ENCODE data around the gene ABCG4.
A peak's percentile ranks its signal among the peaks of the same experiment; 100 is the strongest.
"Not testable (repeated sequence)": the region's sequence is repeated elsewhere in the genome, so short reads cannot be mapped to it uniquely, and the experiment has no call there.

ABCG4 gene

DNA sequence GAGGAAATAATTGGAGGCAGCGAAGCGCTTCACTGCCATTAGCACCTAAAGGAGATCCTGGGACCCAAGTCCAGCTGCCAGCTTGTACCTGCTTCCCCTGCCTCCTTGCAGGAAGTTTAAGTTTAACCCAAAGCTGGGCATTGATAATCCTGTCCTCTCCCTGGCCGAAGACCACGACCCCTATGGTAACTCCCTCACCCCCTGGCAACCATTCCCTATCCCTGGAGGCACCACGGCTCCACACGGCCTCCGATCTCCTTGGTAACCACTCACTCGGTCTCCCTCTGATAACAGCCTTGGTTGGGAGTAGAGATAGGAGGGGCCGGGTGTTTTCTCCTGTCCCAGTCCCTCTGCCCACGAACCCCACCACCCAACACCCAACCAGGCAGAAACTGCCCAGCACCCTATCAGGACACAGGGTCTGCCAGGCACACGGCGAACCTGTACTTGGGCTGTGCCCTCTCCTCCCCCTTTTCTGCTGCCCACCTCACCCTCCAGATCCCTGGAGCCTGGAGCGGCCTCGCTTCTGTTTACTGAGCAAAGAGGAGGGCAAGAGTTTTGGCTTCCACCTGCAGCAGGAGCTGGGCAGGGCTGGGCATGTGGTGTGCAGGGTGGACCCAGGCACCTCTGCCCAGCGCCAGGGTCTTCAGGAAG, 37.3 kb downstream of the ABCG4 start:
- DNase-seq = no peak

DNA sequence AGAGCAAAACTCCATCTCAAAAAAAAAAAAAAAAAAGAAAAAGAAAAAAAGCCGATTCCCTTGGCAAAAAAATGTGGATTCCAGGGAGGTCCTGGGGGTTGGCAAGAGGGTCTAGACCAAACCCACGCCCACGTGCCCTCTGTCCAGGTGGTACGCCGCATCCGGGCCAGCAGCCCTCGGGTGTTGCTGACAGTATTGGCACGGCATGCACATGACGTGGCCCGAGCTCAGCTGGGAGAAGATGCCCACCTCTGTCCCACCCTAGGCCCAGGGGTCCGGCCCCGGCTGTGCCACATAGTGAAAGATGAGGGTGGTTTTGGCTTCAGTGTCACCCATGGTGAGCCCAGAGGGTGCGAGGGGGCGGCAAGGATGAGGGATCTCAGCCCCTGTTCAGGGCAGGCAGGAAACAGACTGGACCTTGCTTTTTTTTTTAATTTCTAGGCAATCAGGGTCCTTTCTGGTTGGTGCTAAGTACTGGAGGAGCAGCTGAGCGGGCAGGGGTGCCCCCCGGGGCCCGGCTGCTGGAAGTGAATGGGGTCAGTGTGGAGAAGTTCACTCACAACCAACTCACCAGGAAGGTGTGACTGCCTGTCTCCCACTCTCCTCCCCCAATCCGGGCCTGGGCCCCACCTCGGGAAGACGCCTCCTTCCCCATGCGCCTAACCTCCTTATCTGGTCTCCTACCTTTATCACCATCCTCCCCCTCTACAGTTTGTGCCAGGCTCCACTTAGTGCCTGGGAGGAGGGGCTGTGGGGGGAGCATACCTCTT, 38.5 kb downstream of the ABCG4 start:
- no peak for DNase-seq

DNA sequence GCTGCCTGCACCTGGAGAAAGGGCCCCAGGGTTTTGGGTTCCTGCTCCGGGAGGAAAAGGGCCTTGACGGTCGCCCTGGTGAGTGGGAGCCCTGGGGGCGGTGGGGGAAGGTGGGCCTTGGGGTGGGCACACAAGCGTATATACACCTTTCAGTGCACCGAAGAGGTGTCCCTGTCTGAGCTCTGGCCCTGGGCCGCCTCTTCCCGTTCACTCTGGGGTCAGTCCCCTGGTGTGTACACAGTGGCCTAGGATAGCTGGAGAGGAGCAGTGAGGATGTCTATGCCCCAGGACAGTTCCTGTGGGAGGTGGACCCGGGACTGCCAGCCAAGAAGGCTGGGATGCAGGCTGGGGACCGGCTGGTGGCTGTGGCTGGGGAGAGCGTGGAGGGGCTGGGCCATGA, 39.2 kb downstream of the ABCG4 start:
- DNase-seq = no peak

- DNase-seq = no peak
Measured at GRCh38 chr11:119188887-119189286, 40.0 kb downstream of the ABCG4 start.

DNA sequence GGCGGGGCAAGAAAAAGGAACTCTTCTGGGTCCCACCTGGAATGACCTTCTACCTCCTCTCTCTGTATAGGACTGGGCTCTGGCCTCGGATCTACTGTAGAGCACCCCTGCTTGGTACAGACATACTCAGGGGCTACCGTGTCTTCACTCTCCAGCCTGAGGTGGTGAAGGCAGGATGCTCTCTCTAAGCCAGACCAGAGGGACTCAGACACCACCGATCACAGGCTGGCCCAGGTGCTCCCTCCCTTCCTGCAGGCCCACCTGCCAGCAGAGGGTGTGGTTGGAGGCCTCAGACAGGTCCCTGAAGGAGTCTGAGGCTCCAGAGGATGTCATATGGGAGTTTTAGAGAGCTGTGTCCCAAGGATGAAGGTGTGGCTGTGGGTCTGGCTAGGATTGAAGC, 40.5 kb downstream of the ABCG4 start:
- no peak for DNase-seq

DNA sequence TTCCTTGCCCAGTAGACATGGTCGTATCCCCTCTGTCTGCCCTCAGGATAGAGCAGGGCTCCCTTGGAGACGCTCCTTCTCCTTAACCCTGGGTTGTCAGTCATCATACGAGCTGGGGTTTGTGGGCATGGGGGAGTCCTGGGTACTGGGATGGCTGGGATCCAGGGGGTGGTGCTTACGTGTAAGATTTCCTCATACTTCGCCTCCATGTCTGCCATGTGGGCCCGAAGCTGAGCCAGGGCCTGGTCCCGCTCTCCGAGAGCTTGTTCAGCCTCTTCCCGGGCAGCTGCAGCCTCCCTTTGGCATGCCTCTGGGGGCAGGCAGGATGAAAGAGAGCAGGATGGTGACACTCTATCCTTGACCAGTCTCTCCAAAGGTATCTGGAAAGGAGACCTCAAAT, 41.7 kb downstream of the ABCG4 start:
- no peak for DNase-seq

GRCh38 chr11:119191265-119191664, 42.4 kb downstream of the ABCG4 start:
- not testable (repeated sequence) for DNase-seq

GRCh38 chr11:119192111-119192510, 43.3 kb downstream of the ABCG4 start:
- no peak for DNase-seq

DNA sequence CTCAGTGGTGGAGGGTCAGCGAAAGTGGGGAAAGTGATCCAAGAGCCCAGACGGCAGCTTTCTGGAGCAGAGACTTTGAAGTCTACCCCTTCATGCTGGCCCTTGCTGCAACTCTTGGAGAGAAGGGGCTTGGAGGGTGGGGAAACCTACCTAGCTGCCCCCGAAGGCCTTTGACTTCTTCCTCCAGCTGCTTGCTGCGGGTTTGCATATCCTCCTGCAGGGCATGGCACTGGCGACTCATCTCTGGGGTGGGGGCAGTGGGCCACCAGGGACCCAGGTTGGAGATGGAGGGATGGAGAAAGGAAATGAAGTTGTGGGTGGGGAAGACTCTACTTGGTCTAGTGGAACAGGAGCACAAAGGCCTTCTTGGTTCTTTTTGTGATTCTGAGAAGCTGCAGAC, 44.1 kb downstream of the ABCG4 start:
- DNase-seq = no peak

- DNase-seq = no peak
Measured at GRCh38 chr11:119193626-119194025, 44.8 kb downstream of the ABCG4 start.

GRCh38 chr11:119194811-119195440, 46.1 kb downstream of the ABCG4 start:
- no peak for DNase-seq

GRCh38 chr11:119195680-119196079, 46.8 kb downstream of the ABCG4 start:
- no peak for DNase-seq

- DNase-seq = peak; percentile 69
Measured at GRCh38 chr11:119196833-119197483, 48.1 kb downstream of the ABCG4 start.

DNA sequence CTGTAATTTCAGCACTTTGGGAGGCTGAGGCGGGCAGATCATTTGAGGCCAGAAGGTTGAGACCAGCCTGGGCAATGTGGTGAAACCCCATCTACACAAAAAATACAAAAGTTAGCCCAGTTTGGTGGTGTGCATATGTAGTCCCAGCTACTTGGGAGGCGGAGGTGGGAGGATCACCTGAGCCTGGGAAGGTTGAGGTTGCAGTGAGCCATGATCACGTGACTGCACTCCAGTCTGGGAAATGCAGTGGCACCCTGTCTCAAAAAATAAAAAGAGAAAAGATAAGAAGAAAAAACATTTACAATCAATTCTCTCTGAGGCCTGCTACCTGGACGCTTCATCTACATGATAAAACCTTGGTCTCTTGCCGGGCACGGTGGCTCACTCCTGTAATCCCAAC, 50.1 kb downstream of the ABCG4 start:
- DNase-seq = no peak

- not testable (repeated sequence) for DNase-seq
Measured at GRCh38 chr11:119201236-119201635, 52.4 kb downstream of the ABCG4 start.

DNA sequence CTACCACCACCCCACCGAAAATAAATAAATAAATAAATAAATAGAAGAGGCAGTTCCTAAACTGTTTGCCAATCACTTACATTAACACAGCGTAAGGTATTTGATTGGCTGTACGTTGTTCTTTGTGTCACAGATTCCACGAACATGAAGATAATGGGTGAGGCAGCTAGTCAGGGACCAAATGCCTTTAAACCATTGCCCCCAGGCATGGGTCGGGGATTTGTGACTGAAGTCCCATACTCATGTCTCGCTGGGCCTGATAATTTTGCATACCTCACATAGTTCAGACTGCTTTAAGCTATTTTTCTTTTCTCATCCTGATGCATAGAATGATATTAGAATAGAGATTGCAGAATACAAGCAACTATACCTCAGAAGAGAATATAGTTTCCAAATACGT, 53.7 kb downstream of the ABCG4 start:
- DNase-seq = no peak

DNA sequence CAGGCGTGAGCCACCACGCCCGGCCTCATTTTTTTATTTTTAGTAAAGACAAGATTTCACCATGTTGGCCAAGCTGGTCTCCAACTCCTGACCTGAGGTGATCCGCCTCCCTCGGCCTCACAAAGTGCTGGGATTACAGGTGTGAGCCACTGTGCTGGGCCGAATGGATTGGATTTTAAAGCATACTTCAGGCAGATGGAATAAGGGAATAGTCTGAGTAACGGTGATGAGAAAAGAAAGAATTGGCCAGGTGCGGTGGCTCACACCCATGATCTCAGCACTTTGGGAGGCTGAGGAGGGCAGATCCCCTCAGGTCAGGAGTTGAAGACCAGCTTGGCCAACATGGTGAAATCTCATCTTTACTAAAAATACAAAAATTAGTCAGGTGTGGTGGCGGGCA, 55.2 kb downstream of the ABCG4 start:
- no peak for DNase-seq

- no peak for DNase-seq
Measured at GRCh38 chr11:119205080-119205479, 56.2 kb downstream of the ABCG4 start.

- DNase-seq = peak; percentile 59
Measured at GRCh38 chr11:119205574-119206510, 57.0 kb downstream of the ABCG4 start, which contains the start of gene CBL. TSS of gene CBL (plus strand) at chr11:119206339. CDS start at chr11:119206418, 79 bp downstream.

- DNase-seq = no peak
Measured at GRCh38 chr11:119206511-119207414, 57.9 kb downstream of the ABCG4 start.

GRCh38 chr11:119207415-119207960, 58.6 kb downstream of the ABCG4 start:
- DNase-seq = no peak

Measured in NCI-H748 treated with DMSO at 0.1 percent for 48 hours (cell line).